Fibroblast of lung (primary cell): ENCODE results near the gene RPL22. TPM values are rescaled to one million over a fixed set of nuclear protein-coding genes. Genes with fewer than 3 reads are reported as not detected.
A peak's percentile ranks its signal among the peaks of the same experiment; 100 is the strongest.
"Not testable (repeated sequence)": the region's sequence is repeated elsewhere in the genome, so short reads cannot be mapped to it uniquely, and the experiment has no call there.

Experiments
- DNase-seq, 2 donors: peaks; one replicate each; pipeline versions ENCODE4 v3.0.0 to v3.0.0-alpha.2; 2010; ENCODE audit warnings: low read depth in 2 of 2
- H2AFZ ChIP-seq: 2 replicates; pipeline ENCODE4 v1.5.1; 2012; ENCODE audit warnings: low read length, control low read depth, inconsistent platforms
- H3K27ac ChIP-seq: 2 replicates; pipeline ENCODE4 v1.5.1; 2011; ENCODE audit warnings: low read length, control low read depth; ENCODE audit not compliant: insufficient read depth
- H3K27me3 ChIP-seq: 2 replicates; pipeline ENCODE4 v1.5.1; 2011; ENCODE audit warnings: mild to moderate bottlenecking, low read length; ENCODE audit not compliant: control insufficient read depth, insufficient read depth
- H3K36me3 ChIP-seq: 2 replicates; pipeline ENCODE4 v1.5.1; 2011; ENCODE audit warnings: low read length; ENCODE audit not compliant: control insufficient read depth, insufficient read depth
- H3K4me1 ChIP-seq: 2 replicates; pipeline ENCODE4 v1.5.1; 2011; ENCODE audit warnings: low read length; ENCODE audit not compliant: control insufficient read depth, insufficient read depth; ENCODE audit errors: extremely low read depth
- H3K4me2 ChIP-seq: 2 replicates; pipeline ENCODE4 v1.5.1; 2011; ENCODE audit warnings: low read length, control low read depth; ENCODE audit not compliant: insufficient read depth; ENCODE audit errors: extremely low read depth
- H3K4me3 ChIP-seq, 4 experiments: fragments of 200-600 bp in 1 of 4; sonication (generic) in 1 of 4; replicated peaks in 1 of 4; 2 replicates each; pipeline ENCODE4 v1.5.1; 2011 to 2016; ENCODE audit warnings: low read length in 4 of 4, low read depth in 3 of 4, mild to moderate bottlenecking in 3 of 4, control low read depth in 2 of 4, inconsistent platforms in 1 of 4, mixed read lengths in 1 of 4; ENCODE audit not compliant: insufficient read depth in 1 of 4; ENCODE audit errors: control extremely low read depth in 1 of 4
- H3K79me2 ChIP-seq: 2 replicates; pipeline ENCODE4 v1.5.1; 2012; ENCODE audit warnings: mild to moderate bottlenecking, low read length, inconsistent platforms; ENCODE audit not compliant: control insufficient read depth, insufficient read depth
- H3K9ac ChIP-seq: 2 replicates; pipeline ENCODE4 v1.5.1; 2011; ENCODE audit warnings: mild to moderate bottlenecking, low read length, control low read depth; ENCODE audit not compliant: insufficient read depth
- H3K9me3 ChIP-seq: 2 replicates; pipeline ENCODE4 v1.5.1; 2012; ENCODE audit warnings: low read depth, low read length; ENCODE audit not compliant: control insufficient read depth, insufficient read depth
- H4K20me1 ChIP-seq: 2 replicates; pipeline ENCODE4 v1.5.1; 2011; ENCODE audit warnings: low read length; ENCODE audit not compliant: control insufficient read depth, insufficient read depth; ENCODE audit errors: extremely low read depth
- CTCF ChIP-seq, 2 donors: IDR thresholded peaks in 1 of 2; conservative IDR thresholded peaks in 1 of 2; 1 replicate in 1 of 2; 2 replicates in 1 of 2; pipeline ENCODE4 v1.5.1; 2011 to 2012; ENCODE audit warnings: low read length in 2 of 2, control low read depth in 1 of 2, inconsistent platforms in 1 of 2, low read depth in 1 of 2, mild to moderate bottlenecking in 1 of 2
- EZH2 ChIP-seq: IDR thresholded peaks from 2 replicates; pipeline ENCODE4 v1.5.1; 2012; ENCODE audit warnings: low read length, control low read depth, mild to moderate bottlenecking; ENCODE audit errors: missing control alignments
- polyA plus RNA-seq, 2 donors: library from polyadenylated mRNA; depleted of rRNA in 1 of 2; stranded (reverse) in 1 of 2; unstranded in 1 of 2; fragments of >200 nt; gene quantifications; 2 replicates each; pipeline ENCODE4 v1.2.1, GENCODE V29; 2011 to 2012; ENCODE audit warnings: missing spikeins in 1 of 2
- total RNA-seq: library from RNA; depleted of rRNA; stranded (reverse); fragments of >200 nt; gene quantifications from 2 replicates; pipeline ENCODE4 v1.2.1, GENCODE V29; 2014

Gene RPL22
- total and polyA plus RNA-seq, 2 donors (not counting 1 experiment from before 2014, with no cell fraction given), result 159 to 369 TPM

DNA sequence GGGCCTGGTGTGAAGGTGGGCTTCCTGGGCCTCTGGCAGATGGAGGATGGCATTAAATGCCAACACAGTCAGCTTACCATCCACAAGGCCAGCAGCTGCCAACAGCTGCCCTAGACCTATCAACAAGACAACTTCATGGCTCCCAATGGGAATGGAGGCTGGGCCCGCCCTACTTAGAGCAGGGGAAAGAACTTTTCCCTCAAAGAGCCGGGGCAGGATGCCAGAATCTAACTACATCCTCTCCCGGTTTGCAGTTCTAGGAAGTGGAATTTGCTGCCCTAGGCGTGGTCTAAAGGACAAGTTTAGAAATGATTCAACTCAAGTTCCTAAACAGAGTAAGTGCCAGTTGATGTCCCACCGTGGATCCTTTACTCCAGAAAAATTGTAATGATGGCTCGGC, 23.2 kb upstream of the RPL22 start:
- H3K9ac ChIP-seq, result no peak overlapping the region
- DNase-seq, result peak; percentile 42 to 72
- peaks cover 2% of the 10 kb centered on the region for H3K4me1 ChIP-seq
- no peaks in the 10 kb centered on the region for H3K9me3 ChIP-seq
- peak overlapping the region; percentile 27 for H3K27ac ChIP-seq
- no peak overlapping the region for H3K4me2 ChIP-seq
- H2AFZ ChIP-seq, result no peak overlapping the region
- no peak for TF ChIP-seq EZH2
- TF ChIP-seq CTCF (conservative IDR thresholded peaks at IDR 0.05 in 1 of 2, IDR thresholded peaks at IDR 0.05 in 1 of 2; ENCODE audit: low read depth in 1 of 2, low read length in 2 of 2), result no peak
- no peaks in the 10 kb centered on the region for H3K79me2 ChIP-seq
- H4K20me1 ChIP-seq, result no peaks in the 10 kb centered on the region
- H3K27me3 ChIP-seq, result no peaks in the 10 kb centered on the region
- peaks cover 11% of the 10 kb centered on the region for H3K36me3 ChIP-seq
- no peak overlapping the region for H3K4me3 ChIP-seq

GRCh38 chr1:6221210-6221784, 21.9 kb upstream of the RPL22 start:
- Histone ChIP-seq H3K79me2 (no peaks in the 10 kb centered on the region), H3K9ac (no peak overlapping the region), H4K20me1 (no peaks in the 10 kb centered on the region), H3K4me1 (peaks cover 2% of the 10 kb centered on the region), H3K4me3 (no peak overlapping the region), H3K27ac (no peak overlapping the region), H3K36me3 (peaks cover 8% of the 10 kb centered on the region), H3K4me2 (no peak overlapping the region), H3K27me3 (no peaks in the 10 kb centered on the region), H3K9me3 (no peaks in the 10 kb centered on the region), H2AFZ (no peak overlapping the region)
- no peak for DNase-seq
- no peak for TF ChIP-seq EZH2
- no peak for TF ChIP-seq CTCF (conservative IDR thresholded peaks at IDR 0.05 in 1 of 2, IDR thresholded peaks at IDR 0.05 in 1 of 2; ENCODE audit: low read depth in 1 of 2, low read length in 2 of 2)

DNA sequence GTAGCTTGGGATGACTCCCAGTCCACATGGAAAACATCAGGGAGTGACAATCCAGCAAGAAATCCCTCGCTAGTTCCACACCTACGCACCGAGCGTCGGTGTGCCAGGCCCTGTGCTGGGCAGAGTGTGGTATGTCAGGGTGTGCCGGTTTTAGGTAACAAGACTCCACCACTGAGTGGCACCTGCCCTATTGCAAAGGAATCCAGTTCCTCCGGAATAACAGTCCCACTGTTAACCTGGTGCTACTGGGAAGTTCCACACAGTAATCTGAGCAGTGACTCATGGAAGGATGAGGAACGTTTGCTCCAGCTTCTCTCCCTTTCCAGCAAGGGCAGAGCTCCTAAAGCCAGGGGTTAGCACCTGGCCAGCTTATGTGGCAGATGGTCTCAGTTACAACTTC, 20.8 kb upstream of the RPL22 start:
- H3K36me3 ChIP-seq, result peaks cover 6% of the 10 kb centered on the region
- no peaks in the 10 kb centered on the region for H3K79me2 ChIP-seq
- no peaks in the 10 kb centered on the region for H3K9me3 ChIP-seq
- H3K27ac ChIP-seq, result no peak overlapping the region
- no peaks in the 10 kb centered on the region for H3K27me3 ChIP-seq
- no peak overlapping the region for H3K4me2 ChIP-seq
- DNase-seq, result no peak
- H3K4me3 ChIP-seq, result no peak overlapping the region
- no peak overlapping the region for H2AFZ ChIP-seq
- TF ChIP-seq EZH2 (no peak), CTCF (conservative IDR thresholded peaks at IDR 0.05 in 1 of 2, IDR thresholded peaks at IDR 0.05 in 1 of 2; ENCODE audit: low read depth in 1 of 2, low read length in 2 of 2) (no peak)
- H4K20me1 ChIP-seq, result no peaks in the 10 kb centered on the region
- no peak overlapping the region for H3K9ac ChIP-seq
- H3K4me1 ChIP-seq, result peaks cover 2% of the 10 kb centered on the region

GRCh38 chr1:6219641-6220040, 20.2 kb upstream of the RPL22 start:
- H3K9me3 ChIP-seq, H4K20me1 ChIP-seq, H3K36me3 ChIP-seq, H3K4me2 ChIP-seq, H3K27me3 ChIP-seq, DNase-seq, H3K9ac ChIP-seq, H3K27ac ChIP-seq, H2AFZ ChIP-seq, H3K4me1 ChIP-seq, H3K79me2 ChIP-seq, H3K4me3 ChIP-seq: not testable (repeated sequence)
